HG02938 (cell line): ENCODE measurements around the gene FZD10.

Experiments used
- ATAC-seq: cut with Tn5 transposase; IDR thresholded peaks from one replicate; pipeline ENCODE4 v1.9.1; 2021; ENCODE audit warnings: mild to moderate bottlenecking, moderate library complexity; ENCODE audit not compliant: unreplicated experiment

The FZD10 gene

DNA sequence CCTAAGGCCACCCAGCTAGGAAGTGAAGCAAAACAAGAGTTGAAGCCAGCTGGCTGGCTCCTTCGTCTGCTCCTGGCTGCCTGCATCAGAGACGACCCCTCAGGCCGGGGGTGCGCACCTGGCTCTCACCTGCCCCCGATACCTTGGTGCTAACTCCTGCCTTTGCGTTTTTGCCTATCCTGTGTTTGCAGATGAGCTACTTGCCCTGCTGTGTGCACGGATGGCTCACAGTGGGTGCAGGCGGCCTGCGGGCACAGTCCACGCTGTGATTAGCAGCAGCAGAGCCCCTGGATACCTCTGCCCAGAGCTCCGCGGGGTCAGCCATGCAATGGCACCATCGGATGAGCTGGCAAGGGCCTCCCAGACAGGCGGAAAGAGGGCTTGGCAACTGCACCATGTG lies 31.2 kb upstream of the FZD10 start:
- no peak for ATAC-seq

DNA sequence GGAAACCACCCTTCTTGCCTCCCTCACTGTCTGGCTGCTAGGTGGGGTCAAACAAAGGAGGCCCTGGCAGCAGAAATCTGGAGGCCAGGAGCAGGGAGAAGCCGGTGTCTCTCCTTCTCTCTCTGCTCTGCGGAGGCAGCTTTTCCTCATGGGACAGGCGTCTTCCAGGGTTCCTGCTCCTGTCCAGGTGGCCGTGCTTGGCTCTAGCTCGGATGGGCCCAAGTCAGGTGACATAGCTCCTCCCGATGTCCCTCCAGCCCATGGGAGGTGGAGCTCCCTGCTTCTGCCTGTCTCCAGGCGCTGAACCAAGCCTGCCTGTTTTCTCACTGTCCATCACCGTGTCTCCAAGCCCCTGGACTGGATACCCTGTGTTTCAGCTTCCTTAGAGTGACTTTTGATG lies 30.5 kb upstream of the FZD10 start:
- ATAC-seq, result no peak

DNA sequence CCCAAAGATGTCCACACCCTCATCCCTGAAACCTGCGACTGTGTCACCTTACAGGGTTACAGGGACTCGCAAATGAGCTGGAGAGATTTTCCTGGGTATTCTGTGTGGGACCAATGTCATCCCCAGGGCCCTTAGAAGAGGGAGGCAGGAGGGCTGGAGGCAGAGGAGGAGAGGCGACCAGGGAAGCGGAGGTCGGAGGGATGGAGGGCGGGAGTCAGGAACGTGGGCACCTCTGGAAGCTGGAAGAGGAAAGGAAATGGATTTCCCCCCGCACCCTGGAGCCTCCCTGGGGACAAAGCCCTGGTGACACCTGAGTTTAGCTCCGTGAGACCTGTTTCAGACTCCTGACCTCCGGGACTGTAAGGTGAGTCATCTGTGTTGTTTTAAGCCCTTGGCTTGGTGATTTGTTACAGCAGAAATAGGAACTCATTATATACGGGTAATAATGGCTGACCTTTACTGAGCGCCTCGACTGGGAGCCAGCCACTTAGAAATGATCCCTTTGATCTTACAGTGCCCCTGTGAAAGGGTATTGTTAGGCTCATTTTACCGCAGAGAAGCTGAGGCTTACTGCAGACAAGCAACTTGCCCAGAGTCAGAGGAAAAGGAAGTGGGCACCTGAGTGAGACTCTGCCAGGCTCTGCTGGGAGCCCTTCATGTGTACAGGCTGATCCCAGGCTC lies 29.3 kb upstream of the FZD10 start:
- no peak for ATAC-seq

DNA sequence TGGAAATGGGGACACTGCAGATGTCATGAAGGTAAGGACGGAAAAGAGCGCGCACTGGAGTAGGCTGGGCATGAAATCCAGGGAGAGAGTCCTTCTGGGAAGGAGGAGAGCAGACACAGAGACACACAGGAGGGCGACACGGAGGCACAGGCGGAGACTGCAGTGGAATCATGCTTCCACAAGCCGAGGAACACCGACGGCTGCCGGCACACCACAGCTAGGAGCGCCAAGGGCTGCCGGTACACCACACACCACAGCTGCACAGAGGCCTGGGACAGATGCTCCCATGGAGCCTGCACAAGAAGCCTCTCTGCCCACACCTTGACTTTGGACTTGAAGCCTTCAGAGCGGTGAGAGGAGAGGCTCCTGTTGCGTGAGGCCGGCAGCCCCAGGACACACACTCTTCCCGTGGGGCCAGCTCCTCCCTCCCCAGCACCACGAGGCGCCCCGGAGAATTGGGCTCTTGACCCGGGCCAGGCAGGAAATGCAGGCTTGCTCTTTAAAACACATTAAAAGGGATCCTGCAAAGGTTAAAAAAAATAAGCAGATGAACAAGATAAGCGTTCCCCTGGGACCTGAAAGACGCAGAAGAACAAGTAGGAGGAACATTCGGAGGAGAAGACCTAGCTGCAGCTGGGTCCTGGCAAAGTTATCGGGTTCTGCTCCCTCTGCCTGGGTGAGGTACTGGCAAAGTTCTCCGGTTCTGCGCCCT lies 28.3 kb upstream of the FZD10 start:
- ATAC-seq, result no peak

DNA sequence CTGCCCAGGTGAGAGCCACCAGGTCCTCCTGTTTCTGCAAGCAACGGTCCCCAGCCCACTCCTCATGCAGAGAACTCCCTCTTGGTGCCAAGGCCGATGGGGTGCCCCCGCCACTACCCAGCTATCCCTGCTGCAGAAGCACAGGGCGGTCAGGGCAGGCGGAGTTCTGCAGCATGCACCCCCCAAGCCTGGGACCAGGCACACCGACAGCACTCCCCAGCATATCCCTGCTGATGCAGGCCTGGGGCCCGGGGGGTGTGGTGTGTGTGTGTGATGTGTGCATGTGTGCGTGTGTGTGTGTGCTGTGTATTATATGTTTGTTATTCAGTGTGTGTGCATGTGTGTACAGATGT lies 27.7 kb upstream of the FZD10 start:
- no peak for ATAC-seq

DNA sequence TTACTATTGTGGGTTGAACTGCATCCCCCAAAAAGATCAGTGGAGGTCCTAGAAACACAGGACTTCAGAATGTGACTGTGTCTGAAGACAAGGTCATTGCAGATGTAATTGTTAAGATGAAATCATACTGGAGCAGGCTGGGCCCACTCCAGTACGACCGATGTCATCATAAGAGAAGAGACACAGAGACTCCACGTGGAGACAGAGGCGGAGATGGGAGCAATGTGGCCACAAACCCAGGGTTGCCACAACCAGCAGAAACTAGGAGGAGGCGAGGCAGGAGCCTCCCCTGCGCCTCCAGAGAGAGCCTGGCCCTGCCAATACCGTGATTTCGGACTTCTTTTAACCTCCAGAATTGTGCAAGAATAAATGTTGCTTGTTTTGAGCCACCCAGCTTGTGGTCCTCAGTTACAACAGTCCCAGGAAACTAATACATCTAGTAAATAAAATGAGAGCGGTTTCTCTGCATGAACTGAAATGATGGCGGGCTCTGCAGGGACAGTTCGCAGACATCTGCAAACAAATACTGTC lies 25.7 kb upstream of the FZD10 start:
- no peak for ATAC-seq

DNA sequence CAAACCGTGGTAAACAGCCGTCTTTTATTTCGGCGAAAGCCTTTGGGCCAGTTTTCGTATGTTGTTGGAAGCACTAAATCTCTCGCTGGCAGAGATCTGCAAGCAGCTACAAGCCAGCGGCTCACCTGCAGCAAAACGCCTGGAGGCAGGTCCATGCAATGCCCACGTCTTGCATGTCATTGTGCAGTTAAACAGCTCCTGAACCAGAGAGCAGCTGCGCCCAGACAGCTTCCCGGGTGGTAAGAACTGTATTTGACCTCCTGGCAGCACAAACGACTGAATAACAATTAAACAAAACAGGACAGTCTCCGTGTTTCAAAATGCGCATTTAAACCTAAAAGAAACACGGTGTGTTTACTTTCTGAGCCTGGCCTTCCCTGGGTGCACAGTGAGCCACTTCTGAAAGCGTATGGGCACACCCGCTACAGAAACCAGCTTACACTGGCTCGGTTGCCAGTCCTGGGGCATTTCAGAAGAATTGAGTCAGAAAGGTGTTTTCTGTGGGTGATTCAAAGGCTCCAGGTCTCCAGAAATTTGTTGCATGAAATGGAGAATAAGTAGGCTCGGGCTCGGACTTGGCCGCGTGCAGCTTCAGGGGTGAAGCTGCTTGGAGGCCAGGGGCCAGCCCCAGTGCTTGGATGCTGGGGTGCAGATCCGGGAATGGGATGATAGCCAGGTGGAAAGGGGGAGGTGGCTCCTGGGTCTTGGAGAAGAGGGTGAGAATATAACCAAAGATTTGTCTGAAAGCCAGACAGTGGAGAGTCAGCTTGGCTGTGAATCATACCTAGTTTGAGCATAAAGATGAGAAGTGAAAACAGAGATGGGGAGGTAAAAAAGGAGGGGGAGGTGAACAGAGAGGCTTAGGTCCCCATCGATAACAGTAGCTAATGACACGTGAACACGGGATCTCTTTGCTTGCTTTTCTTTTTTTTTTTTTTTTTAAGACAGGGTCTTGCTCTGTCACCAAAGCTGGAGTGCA lies 24.9 kb upstream of the FZD10 start:
- ATAC-seq, result no peak

DNA sequence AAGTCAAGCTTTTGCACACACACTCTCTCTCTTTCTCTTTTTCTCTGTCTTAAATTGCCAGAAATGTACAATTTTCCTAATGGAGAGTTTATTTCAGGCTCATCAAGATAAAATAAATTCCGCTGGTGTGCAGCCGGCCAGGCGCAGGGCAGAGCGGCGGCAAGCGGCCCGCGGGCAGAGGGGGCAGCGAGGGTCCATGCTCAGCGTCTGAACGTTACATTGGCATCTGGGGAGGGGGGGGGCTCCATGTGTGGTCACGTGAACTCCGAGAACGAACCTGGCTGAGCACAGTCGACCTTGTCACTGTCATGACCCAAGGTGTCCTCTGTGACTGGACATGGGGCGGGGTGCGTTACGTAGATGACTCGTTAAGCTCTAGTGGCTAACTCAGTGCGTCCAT lies 23.8 kb upstream of the FZD10 start:
- ATAC-seq, result no peak

DNA sequence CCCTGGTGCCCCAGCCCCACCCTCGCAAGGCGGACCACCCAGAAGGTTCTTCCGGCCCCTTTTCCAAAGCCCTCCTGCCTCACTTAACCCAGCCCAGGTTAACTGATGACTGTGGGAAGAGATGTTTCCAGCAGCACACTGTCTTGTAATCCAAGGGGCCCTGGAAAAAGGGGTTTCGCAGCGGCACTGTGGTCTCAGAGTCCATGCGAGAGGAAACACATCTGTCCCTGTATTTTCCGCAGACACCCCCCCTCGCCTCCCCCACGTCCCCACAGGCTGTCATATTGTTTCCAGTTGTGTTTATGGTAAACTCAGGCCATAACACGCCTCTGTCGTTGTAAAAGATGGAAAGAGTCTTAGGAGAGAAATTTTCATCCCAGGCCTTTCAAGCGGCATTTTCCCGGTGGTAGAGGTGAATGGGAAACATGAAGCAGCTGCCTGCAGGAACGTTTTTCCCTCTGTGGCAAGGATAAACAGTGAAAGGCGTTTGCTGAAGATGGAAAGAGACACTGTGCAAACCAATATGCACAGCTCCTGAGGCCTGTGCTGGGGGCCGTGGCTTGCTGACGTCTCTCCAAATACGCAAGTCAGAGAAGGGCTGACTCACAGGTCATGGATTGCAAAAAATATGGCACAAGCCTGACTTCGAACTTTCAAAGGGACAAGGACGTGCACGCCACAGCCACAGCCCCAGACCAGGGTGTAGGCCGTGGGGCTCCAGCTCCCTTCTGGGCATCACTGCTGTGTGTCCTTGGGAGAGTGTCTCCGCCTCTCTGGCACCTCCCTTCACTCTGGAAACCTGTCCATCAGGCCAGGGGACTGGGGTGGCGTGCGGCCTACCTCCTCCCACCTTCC lies 22.5 kb upstream of the FZD10 start:
- no peak for ATAC-seq

DNA sequence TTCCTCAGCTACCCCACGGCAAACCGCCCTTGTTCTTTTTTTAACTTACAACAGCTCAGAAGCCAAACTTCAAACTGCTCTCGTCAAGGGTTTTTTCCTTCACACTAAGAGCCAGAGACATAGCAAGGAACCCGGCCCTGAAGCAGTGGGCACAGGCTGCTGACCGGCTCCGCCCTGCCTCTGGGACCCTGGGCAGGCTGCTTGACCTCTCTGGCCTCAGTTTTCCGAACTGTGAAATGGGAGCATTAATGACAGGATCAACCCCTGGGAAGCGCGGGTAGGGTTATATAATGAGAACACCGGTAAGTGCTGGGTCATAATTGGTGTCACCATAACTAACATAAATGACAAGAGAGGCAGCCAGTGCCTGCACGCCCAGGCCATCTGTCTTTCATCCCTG lies 21.2 kb upstream of the FZD10 start:
- no peak for ATAC-seq

DNA sequence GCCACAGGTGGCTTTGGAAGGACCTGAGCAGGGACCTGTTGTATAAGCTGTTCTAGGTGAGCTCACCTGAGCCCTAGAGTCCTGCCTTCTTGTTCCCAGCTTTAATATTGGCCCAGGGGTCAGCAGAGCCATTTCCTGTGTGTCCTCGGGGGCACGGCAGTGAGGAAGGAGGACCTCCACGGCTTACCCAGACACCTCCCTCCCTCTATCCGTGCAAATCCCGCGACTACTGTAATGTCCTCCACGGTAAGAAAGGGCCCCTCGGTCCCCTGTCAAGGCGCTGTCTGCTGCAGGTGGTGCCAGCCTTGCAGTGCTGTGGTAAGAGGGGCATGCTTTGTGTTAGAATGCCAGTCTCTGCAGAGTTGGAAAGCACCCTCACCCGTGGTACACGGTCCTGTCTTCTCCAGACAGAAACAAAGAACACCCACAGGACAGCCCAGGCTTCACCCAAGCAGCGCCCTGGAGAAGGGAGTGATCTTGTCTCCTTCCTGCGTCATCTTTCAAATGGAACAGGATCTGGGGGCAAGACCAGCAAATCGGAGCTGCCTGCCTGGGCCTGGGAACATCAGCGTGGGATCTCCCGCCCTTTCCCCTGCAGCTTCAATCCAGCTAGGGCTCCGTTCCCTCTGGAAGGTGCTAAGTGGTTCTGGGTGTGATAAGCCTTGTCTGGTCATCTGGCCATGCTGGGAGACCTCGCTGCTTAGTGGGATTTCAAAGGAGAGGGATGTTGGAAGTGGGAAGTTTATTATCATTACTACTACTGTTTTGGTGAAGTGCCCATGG lies 20.2 kb upstream of the FZD10 start:
- no peak for ATAC-seq

DNA sequence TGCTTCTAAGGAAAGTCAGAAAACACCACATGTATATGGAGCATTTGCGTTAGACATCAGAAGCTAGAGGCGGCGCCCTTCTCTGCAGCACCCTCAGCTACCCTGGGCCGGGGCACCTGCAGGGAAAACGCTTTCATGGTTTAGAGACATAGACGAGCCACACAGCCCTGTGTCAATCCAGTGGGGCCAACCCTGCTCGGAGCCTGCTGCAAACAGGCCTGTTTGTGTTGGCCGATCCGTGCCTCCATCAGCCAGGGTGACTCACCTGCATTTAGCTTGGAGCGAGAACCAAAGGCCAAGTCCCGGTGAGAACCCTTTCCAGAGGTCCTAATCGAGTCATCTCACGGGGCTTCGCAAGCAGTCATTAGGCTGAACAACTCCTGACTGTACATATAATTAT lies 19.5 kb upstream of the FZD10 start:
- ATAC-seq, result no peak

DNA sequence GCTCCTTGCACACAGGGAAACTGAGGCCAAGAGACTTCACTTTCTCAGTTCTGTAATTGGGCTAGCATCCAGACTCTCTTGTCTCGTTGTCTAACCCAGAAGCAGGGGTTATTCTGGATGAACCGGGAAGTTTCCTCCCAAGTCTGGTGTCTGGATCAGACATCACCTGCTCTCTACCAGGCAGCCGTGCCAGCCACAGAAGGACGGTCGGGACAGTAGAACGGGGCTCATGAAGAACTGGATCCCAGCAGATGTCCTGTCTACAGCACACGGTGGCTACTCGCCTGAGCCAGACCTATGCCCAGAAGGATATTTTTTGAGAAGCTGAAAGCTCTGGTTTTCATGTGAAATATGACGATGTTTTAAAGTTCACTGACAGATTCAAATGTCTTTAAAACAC lies 19.1 kb upstream of the FZD10 start:
- ATAC-seq, result no peak

DNA sequence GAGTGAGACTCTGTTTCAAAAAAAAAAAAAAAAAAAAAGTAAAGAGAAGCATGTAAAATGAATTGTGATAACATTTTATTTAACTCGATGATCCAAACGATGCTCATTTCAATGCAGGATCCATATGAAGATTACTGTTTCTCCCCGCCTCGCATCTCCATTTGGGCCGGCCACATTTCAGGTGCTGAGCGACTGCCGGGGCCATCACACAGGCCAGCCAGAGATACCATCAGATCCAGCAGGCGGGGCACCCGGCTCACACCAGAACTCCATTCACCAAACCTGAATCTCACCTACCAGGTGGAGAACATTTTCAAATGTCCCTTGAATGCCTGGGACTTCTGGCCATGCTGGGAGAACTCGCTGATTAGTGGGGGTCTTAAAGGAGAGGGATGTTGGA lies 18.0 kb upstream of the FZD10 start:
- ATAC-seq, result no peak

DNA sequence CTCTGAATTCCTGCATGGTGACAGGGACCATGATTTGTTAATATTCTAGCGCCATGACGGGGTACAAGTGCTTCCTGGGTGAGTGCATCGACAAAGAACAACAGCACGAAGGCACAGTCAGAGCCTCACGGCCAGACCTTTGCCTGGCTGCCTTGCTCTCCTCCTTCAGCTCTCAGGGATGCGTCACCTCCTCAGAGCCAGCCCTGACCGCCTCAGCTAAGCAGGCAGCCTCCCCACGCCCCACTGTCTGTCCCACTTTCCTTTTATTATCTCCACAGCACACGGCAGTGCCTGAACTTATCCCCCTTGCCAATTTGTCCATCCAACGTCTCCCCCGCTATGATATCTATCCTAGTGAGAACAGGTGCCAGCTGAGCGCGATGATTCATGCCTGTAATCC lies 16.5 kb upstream of the FZD10 start:
- ATAC-seq, result no peak

DNA sequence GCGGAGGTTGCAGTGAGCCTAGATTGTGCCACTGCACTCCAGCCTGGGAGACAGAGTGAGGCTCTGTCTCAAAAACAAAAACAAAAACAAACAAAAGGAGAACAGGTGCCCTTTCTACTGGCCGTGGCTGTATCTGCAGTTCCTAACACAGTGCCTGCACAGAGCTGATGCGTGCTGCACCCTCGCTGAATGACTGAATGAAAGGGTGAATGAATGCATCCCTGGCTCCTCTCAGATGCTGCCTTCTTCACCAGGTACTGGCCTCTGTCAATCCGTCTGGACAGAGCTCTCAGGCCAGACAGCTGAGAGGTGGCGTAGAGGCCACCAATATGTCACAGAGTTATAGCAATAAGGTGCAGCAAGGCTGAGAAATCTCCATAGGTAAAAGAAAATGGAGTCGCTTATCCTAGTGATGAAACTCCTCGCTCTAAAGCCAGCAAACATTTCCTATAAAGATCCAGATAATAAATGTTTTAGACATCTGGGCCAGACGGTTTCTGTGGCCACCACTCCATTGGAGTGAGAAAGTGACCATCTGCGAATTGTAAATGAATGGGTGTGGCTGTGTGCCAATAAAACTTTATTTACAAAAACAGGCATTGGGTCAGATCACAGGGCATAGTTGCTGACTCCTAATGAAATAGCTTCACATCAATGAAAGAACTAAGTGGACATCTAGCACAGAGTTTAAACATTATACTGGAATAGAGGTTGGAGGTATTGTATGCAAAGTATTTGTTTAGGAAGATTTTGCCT lies 15.9 kb upstream of the FZD10 start:
- no peak for ATAC-seq

DNA sequence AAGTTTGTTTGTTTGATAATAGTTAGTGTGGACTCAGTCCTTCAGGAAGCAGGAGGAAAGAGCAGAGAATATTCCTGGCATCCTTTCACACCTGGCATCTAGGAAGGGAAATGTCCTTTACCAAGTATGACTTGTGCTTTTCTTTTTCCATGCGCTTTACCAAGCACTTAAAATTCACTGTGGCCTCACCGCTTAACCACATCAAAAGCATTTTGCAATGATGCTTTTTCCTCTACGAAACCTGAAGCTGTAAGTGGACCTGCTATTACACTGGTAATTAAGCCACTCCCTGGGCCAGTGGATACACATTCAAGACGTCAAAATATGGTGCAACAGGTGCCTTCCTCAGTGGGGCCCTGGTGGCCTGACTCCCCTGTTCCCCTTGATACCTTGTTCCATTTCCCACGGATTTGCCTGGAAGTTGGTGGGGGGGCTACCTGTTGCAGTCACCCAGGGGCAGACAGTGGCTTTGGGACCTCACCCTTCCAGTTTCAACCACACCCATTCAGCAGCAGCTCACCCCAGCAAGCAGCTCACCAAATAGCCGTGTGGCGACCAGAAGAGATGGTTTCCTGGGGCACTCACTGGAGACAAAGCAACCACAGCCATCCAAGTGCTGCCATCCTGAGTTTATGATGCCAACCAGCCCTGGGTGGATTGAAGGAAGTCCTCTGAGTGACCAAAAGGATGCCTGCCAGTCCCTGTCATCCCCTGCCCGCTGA lies 14.2 kb upstream of the FZD10 start:
- ATAC-seq, result no peak

DNA sequence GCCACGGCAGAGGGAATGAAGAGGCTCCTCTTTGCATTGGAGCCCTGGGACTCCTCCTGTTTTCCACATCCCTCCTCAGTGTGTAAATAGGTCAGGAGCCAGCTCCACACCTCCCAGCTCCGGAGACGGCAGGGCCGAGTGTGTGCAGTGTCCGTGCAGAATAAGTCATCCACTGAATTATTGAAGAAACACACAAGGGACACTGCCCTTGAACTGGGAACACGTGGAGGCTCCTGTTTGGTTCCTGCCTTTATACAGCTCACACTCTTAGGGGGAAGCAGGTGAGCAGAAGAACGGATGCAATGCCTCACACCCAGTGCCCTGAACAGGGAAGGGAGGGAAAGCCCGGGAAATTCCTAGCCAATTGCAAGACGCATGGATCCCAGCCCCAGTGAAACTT lies 10.4 kb upstream of the FZD10 start:
- ATAC-seq, result no peak
